ENCODE measurements around the gene RNF144B. TPM values are rescaled to one million over a fixed set of nuclear protein-coding genes. Genes with fewer than 3 reads are reported as not detected.

The RNF144B gene
- total RNA-seq, 4 donors from 2014 or later = 1.4 to 14.9 (median 2.4) TPM

DNA sequence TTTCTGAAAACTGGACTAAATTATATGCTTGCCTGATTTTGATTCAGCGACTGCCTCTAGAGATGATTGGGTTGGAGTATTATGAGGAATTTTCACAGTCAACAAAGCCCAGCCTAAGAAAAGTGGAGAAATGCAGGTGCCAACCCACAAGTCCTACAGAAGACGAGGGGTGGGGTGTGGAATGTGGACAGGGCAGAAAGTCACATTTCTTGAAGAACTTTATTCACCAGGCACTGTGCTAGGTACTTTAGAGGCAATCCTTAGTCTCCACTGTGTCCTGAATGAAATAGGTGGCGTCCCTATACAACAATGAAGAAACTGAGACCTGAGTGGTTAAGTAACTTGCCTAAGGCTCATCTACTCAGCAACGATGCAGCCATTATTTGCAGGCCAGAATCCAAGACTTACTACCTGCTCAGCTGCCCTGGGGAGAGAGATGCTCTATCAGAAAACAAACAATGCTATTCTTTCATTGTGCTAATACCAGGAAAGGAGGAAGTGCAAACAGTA is 106.3 kb downstream of the RNF144B start:
- Histone ChIP-seq H3K4me1 (no peaks in the 10 kb centered on the region), H3K4me3 (no peak overlapping the region), H3K27ac (no peak overlapping the region), H3K36me3 (no peaks in the 10 kb centered on the region), H3K27me3 (no peaks in the 10 kb centered on the region), H3K9me3 (no peaks in the 10 kb centered on the region)
- TF ChIP-seq POLR2A (IDR thresholded peaks at IDR 0.05) = no peak
- DNase-seq = no peak

DNA sequence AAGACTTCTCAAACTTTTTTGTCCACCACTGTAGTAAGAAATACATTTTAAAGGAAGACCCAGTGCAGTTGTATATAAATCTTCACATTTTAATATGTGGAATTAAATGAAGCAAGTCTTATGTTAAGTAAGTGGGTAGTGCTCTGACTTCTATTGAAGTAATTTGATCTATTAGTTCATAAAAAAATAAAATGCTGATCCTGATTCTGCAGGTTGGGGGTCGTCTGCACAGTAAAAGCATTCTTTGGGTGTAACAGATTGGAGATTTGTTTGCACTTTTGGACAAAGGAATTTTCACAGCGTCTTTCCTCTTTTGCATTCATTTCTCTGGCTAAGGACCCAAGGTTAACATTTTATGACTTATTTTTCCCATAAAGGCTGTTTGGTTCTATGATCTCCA is 106.8 kb downstream of the RNF144B start:
- H3K9me3 ChIP-seq = no peaks in the 10 kb centered on the region

DNA sequence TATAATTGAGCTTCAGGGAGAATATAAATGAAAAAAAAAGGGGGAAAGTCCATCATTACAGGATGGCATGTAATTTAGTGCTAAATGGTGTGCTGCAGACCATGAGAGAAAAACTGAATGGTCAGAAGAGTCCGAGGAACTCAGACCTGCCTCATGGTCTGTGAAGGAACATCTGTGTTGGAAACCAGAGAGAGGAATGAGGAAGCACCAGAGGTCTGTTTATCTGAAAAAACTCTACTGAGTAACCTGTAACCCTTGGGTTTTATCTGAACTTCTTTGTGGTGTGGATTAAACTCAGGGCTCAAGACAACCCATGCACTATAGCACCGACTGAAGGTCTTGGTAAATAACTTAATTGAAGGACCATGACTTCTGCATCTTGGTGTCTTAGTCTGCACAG is 108.1 kb downstream of the RNF144B start:
- H3K4me3 ChIP-seq = no peak overlapping the region

More for the DNA sequence above, 106.8 kb downstream of the RNF144B start:
- TF ChIP-seq POLR2A (IDR thresholded peaks at IDR 0.05) = no peak
- no peak for TF ChIP-seq CTCF (IDR thresholded peaks at IDR 0.05)
- H3K36me3 ChIP-seq = no peaks in the 10 kb centered on the region
- no peak overlapping the region for H3K4me3 ChIP-seq
- no peaks in the 10 kb centered on the region for H3K27me3 ChIP-seq
- H3K4me1 ChIP-seq = no peaks in the 10 kb centered on the region
- no peak overlapping the region for H3K27ac ChIP-seq
- no peak for DNase-seq

GRCh38 chr6:18496462-18496861 is 109.3 kb downstream of the RNF144B start:
- Histone ChIP-seq H3K9me3 (no peaks in the 10 kb centered on the region), H3K4me3 (no peak overlapping the region), H3K4me1 (no peaks in the 10 kb centered on the region), H3K36me3 (no peaks in the 10 kb centered on the region), H3K27me3 (no peaks in the 10 kb centered on the region), H3K27ac (no peak overlapping the region)
- TF ChIP-seq CTCF (IDR thresholded peaks at IDR 0.05) (no peak), POLR2A (IDR thresholded peaks at IDR 0.05) (no peak)
- no peak for DNase-seq

More for the DNA sequence above, 108.1 kb downstream of the RNF144B start:
- no peak for TF ChIP-seq POLR2A (IDR thresholded peaks at IDR 0.05)
- no peak for TF ChIP-seq CTCF (IDR thresholded peaks at IDR 0.05)
- Histone ChIP-seq H3K4me1 (no peaks in the 10 kb centered on the region), H3K27me3 (no peaks in the 10 kb centered on the region), H3K27ac (no peak overlapping the region), H3K9me3 (no peaks in the 10 kb centered on the region), H3K36me3 (no peaks in the 10 kb centered on the region)
- DNase-seq = no peak

DNA sequence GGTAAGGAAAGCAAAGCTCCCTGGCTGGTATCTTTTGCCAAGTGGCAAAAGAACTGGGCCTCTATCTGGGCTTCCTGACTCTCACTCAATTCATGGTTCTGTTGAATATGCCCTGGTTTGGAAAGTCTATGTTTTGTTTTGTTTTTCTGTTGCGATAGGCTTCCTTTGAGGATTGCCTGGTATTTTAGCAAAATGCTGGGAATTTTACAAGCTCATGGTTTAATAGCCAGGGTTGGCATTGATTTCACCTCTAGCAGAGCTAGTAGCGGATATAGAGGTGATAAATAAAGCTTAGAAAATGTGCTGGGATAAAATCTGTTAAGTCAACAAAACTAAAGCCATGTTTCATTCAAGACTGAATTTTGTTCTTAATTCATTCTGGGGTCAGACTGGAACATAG is 109.9 kb downstream of the RNF144B start:
- H3K36me3 ChIP-seq = no peaks in the 10 kb centered on the region
- TF ChIP-seq CTCF (IDR thresholded peaks at IDR 0.05) (no peak), POLR2A (IDR thresholded peaks at IDR 0.05) (no peak)

DNA sequence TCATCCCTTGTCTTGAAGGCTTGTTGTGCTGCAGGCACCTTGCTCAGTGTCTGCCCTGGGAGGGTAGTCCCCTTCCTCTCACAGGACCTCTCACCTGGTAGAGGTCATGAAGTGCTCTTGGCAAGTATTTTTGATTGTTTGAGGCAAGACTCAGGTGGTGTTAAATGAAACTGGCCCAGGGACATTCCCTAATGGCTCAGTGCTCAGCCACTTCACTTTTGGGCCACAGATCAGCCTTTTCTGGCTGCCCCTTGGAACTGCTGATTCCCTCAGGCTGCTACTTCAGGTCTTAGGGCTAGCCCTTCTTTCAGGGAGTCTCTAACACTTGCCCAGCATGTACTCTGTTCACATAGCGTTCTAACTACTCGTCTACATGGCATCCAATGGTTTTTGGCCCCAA is 111.3 kb downstream of the RNF144B start:
- Histone ChIP-seq H3K9me3 (no peaks in the 10 kb centered on the region), H3K36me3 (no peaks in the 10 kb centered on the region), H3K27ac (no peak overlapping the region), H3K27me3 (no peaks in the 10 kb centered on the region), H3K4me3 (no peak overlapping the region), H3K4me1 (no peaks in the 10 kb centered on the region)
- DNase-seq = no peak
- TF ChIP-seq POLR2A (IDR thresholded peaks at IDR 0.05) (no peak), CTCF (IDR thresholded peaks at IDR 0.05) (no peak)

More for the DNA sequence above, 109.9 kb downstream of the RNF144B start:
- Histone ChIP-seq H3K4me3 (no peak overlapping the region), H3K9me3 (no peaks in the 10 kb centered on the region), H3K27ac (no peak overlapping the region), H3K27me3 (no peaks in the 10 kb centered on the region), H3K4me1 (no peaks in the 10 kb centered on the region)
- DNase-seq = no peak
